Lung (tissue), 12 donors: ENCODE measurements around the gene ZKSCAN4. TPM values are rescaled to one million over a fixed set of nuclear protein-coding genes. Genes with fewer than 3 reads are reported as not detected.

Experiments
- ATAC-seq: fragments of 200-7000 bp; cut with Tn5 transposase; one replicate; pipeline ENCODE4 v1.9.1; 2020; ENCODE audit warnings: moderate number of reproducible peaks; ENCODE audit not compliant: insufficient read depth, low FRiP score
- DNase-seq, 3 donors: peaks; one replicate each; pipeline ENCODE4 v3.0.0-alpha.2; 2013 to 2017
- H3K27ac ChIP-seq, 2 donors: one replicate each; pipeline ENCODE4 v1.5.1; 2013; ENCODE audit warnings: mild to moderate bottlenecking in 2 of 2, moderate library complexity in 2 of 2, control low read depth in 1 of 2, inconsistent platforms in 1 of 2, low read depth in 1 of 2, low read length in 1 of 2
- H3K27me3 ChIP-seq, 3 donors: one replicate each; pipeline ENCODE4 v1.5.1; 2013; ENCODE audit warnings: low read length in 2 of 3; ENCODE audit not compliant: control insufficient read depth in 3 of 3, insufficient read depth in 3 of 3
- H3K36me3 ChIP-seq, 4 donors: one replicate each; pipeline ENCODE4 v1.5.1; 2013; ENCODE audit warnings: low read length in 4 of 4, mild to moderate bottlenecking in 1 of 4, moderate library complexity in 1 of 4; ENCODE audit not compliant: control insufficient read depth in 4 of 4, insufficient read depth in 4 of 4
- H3K4me1 ChIP-seq, 5 donors: one replicate each; pipeline ENCODE4 v1.5.1; 2013; ENCODE audit warnings: low read length in 5 of 5, mild to moderate bottlenecking in 2 of 5, moderate library complexity in 1 of 5; ENCODE audit not compliant: control insufficient read depth in 5 of 5, insufficient read depth in 5 of 5
- H3K4me3 ChIP-seq: one replicate; pipeline ENCODE4 v1.5.1; 2013; ENCODE audit warnings: mild to moderate bottlenecking, control low read depth, moderate library complexity
- H3K9ac ChIP-seq, 2 donors: one replicate each; pipeline ENCODE4 v1.5.1; 2013; ENCODE audit warnings: low read length in 2 of 2, control low read depth in 1 of 2; ENCODE audit not compliant: insufficient read depth in 1 of 2
- H3K9me3 ChIP-seq, 4 donors: one replicate each; pipeline ENCODE4 v1.5.1; 2013; ENCODE audit warnings: low read length in 3 of 4, mild to moderate bottlenecking in 1 of 4, moderate library complexity in 1 of 4; ENCODE audit not compliant: control insufficient read depth in 4 of 4, insufficient read depth in 3 of 4
- CTCF ChIP-seq: IDR thresholded peaks from 2 replicates; pipeline ENCODE4 v1.5.1; 2012; ENCODE audit warnings: mild to moderate bottlenecking; ENCODE audit errors: control extremely low read depth, extremely low read depth
- WGBS, 2 donors: extraction: QIAGEN DNeasy Blood & Tissue Kit; methylation state at CpG; one replicate each; pipeline ENCODE4 v1.1.7; 2013; 5-methylcytosine and 5-hydroxymethylcytosine counted together
- polyA plus RNA-seq, 2 donors: library from polyadenylated mRNA; stranded (reverse); fragments of 200-250 nt; gene quantifications; one replicate each; pipeline ENCODE4 v1.2.1, GENCODE V29; 2013
- total RNA-seq, 2 donors: library from RNA; depleted of rRNA in 1 of 2; stranded (reverse); fragments of >200 nt in 1 of 2; gene quantifications; one replicate each; pipeline ENCODE4 v1.2.1, GENCODE V29; 2014 to 2021
- donor health status: control.
- donor health status: control.
- donor health status: Bipolar disorder and iron deficiency.
- donor health status: healthy.
- donor health status: DM: yes; HTN: yes; CAD: no.

The ZKSCAN4 gene
- total and polyA plus RNA-seq, 4 donors, result 2.3 to 8.2 (median 4.2) TPM

- H3K27me3 ChIP-seq, result peaks cover 0 to 14% (median 4%) of the 10 kb centered on the region in 3 donors
- no peak for ATAC-seq
Measured at GRCh38 chr6:28257042-28257441, 5.0 kb upstream of the ZKSCAN4 start.

GRCh38 chr6:28254121-28254519, 2.1 kb upstream of the ZKSCAN4 start:
- no peak overlapping the region for H3K27ac ChIP-seq
- no peak for DNase-seq
- no peak for TF ChIP-seq CTCF

More at GRCh38 chr6:28257042-28257441, 5.0 kb upstream of the ZKSCAN4 start:
- no peak for DNase-seq
- Histone ChIP-seq H3K36me3 (no peaks in the 10 kb centered on the region), H3K9ac (no peak overlapping the region), H3K4me1 (peaks cover 0 to 11% (median 7%) of the 10 kb centered on the region in 5 donors), H3K4me3 (no peak overlapping the region), H3K27ac (no peak overlapping the region), H3K9me3 (peaks cover 1 to 12% (median 6%) of the 10 kb centered on the region in 4 donors)
- 0 to 5% methylated on average over 1 of the region's 1 CpG for WGBS, 2 donors
- TF ChIP-seq CTCF, result no peak

GRCh38 chr6:28251661-28252008, 434 bp downstream of the ZKSCAN4 start:
- no peaks in the 10 kb centered on the region for H3K9me3 ChIP-seq
- peaks cover 0 to 12% (median 8%) of the 10 kb centered on the region in 4 donors for H3K36me3 ChIP-seq
- H3K4me3 ChIP-seq, result peak overlapping the region; percentile 82
- no peak for TF ChIP-seq CTCF
- ATAC-seq (no peak), DNase-seq (no peak)
- WGBS, 2 donors, result 0 to 1% methylated on average over 22 to 25 of the region's 25 CpGs
- H3K27me3 ChIP-seq, result peaks cover 0 to 4% (median under 1%) of the 10 kb centered on the region in 3 donors
- peak overlapping the region; percentile 34 to 68 for H3K27ac ChIP-seq
- H3K4me1 ChIP-seq, result peaks cover 5 to 11% (median 11%) of the 10 kb centered on the region in 5 donors
- peak overlapping the region; percentile 58 to 77 for H3K9ac ChIP-seq

More at GRCh38 chr6:28254121-28254519, 2.1 kb upstream of the ZKSCAN4 start:
- no peak for ATAC-seq
- Histone ChIP-seq H3K4me1 (peaks cover 5 to 15% (median 11%) of the 10 kb centered on the region in 5 donors), H3K9me3 (peaks cover 0 to 2% (median 0%) of the 10 kb centered on the region in 4 donors), H3K27me3 (peaks cover 0 to 8% (median 4%) of the 10 kb centered on the region in 3 donors), H3K4me3 (no peak overlapping the region), H3K9ac (no peak overlapping the region), H3K36me3 (no peaks in the 10 kb centered on the region)
- 92 to 100% methylated on average over 1 of the region's 1 CpG for WGBS, 2 donors

- Histone ChIP-seq H3K27me3 (peaks cover 0 to 4% (median 0%) of the 10 kb centered on the region in 3 donors), H3K4me3 (no peak overlapping the region), H3K27ac (no peak overlapping the region), H3K9me3 (no peaks in the 10 kb centered on the region), H3K9ac (no peak overlapping the region), H3K36me3 (peaks cover 7 to 17% (median 16%) of the 10 kb centered on the region in 4 donors), H3K4me1 (peaks cover 5 to 11% (median 11%) of the 10 kb centered on the region in 5 donors)
- WGBS, 2 donors, result 62 to 67% methylated on average over 2 of the region's 2 CpGs
- TF ChIP-seq CTCF, result no peak
- no peak for ATAC-seq
- DNase-seq, result no peak
Measured at GRCh38 chr6:28250747-28251146, 1.3 kb downstream of the ZKSCAN4 start.
